GM12878 (cell line): ENCODE results near the gene TUB. TPM values are rescaled to one million over a fixed set of nuclear protein-coding genes. Genes with fewer than 3 reads are reported as not detected.

Source experiments
- ATAC-seq: fragments of 200-7000 bp; cut with Tn5 transposase; 3 replicates; pipeline ENCODE4 v1.9.1; 2020; ENCODE audit warnings: mild to moderate bottlenecking, moderate library complexity
- BruUV-seq: library from RNA; stranded (reverse); fragments of 400-500 nt; replicated peaks from 2 replicates; lab custom pipeline; 2021; lab: Mats Ljungman, UMichigan
- CTCF ChIA-PET: fragments of 300-600 bp; sonication (Branson Sonifier 250); formaldehyde crosslinking; extraction: SDS; loops from one replicate; lab custom pipeline; 2021; ENCODE audit warnings: inconsistent platforms; lab: Yijun Ruan, JAX
- POLR2A ChIA-PET: fragments of 350-600 bp; formaldehyde crosslinking; extraction: SDS; loops from one replicate; lab custom pipeline; 2021; ENCODE audit warnings: inconsistent platforms; lab: Charles Lee
- RAD21 ChIA-PET: fragments of 300-600 bp; sonication (Branson Sonifier 250); formaldehyde crosslinking; loops from one replicate; lab custom pipeline; 2023; ENCODE audit warnings: antibody characterized with exemption; ENCODE audit not compliant: unreplicated experiment; lab: Charles Lee
- SMC1A ChIA-PET: fragments of 300-600 bp; sonication (Branson Sonifier 250); formaldehyde crosslinking; loops from one replicate; lab custom pipeline; 2023; ENCODE audit not compliant: unreplicated experiment, uncharacterized antibody; lab: Charles Lee
- DNase-seq: peaks from one replicate; pipeline ENCODE4 v3.0.0-alpha.2; 2011; ENCODE audit warnings: low read depth, low spot score
- FAIRE-seq: peaks from 3 replicates; lab custom pipeline; 2011; peaks lifted over from hg19 to GRCh38; lab: Jason Lieb, UNC
- H2AFZ ChIP-seq: 2 replicates; pipeline ENCODE4 v1.6.0; 2011; ENCODE audit warnings: low read depth, low read length, control low read depth; ENCODE audit not compliant: control insufficient read depth
- H3K27ac ChIP-seq: 2 replicates; pipeline ENCODE4 v1.5.1; 2011; ENCODE audit warnings: control low read depth; ENCODE audit not compliant: control insufficient read depth, insufficient read depth
- H3K27me3 ChIP-seq, 2 experiments: replicated peaks in 1 of 2; 2 replicates each; pipeline versions ENCODE4 v1.6.0 to v1.6.1; 2011; ENCODE audit warnings: low read length in 1 of 2; ENCODE audit not compliant: control insufficient read depth in 2 of 2, insufficient read depth in 2 of 2
- H3K36me3 ChIP-seq, 2 experiments: 2 replicates each; pipeline ENCODE4 v1.5.1; 2011; ENCODE audit warnings: low read length in 1 of 2; ENCODE audit not compliant: control insufficient read depth in 2 of 2, insufficient read depth in 2 of 2
- H3K4me1 ChIP-seq: 2 replicates; pipeline ENCODE4 v1.6.1; 2011; ENCODE audit warnings: mild to moderate bottlenecking, low read length, moderate library complexity, mixed read lengths; ENCODE audit not compliant: control insufficient read depth, insufficient read depth
- H3K4me2 ChIP-seq: 2 replicates; pipeline ENCODE4 v1.6.0; 2011; ENCODE audit warnings: control low read depth; ENCODE audit not compliant: control insufficient read depth, insufficient read depth
- H3K4me3 ChIP-seq: fragments of 200-600 bp; sonication (generic); 2 replicates; pipeline ENCODE4 v1.5.1; 2016
- H3K79me2 ChIP-seq: 2 replicates; pipeline ENCODE4 v1.6.0; 2011; ENCODE audit warnings: low read length; ENCODE audit not compliant: control insufficient read depth, insufficient read depth
- H3K9ac ChIP-seq: 2 replicates; pipeline ENCODE4 v1.8.0; 2011; ENCODE audit warnings: low read length, control low read depth, mixed read lengths; ENCODE audit not compliant: control insufficient read depth, insufficient read depth
- H3K9me3 ChIP-seq: replicated peaks from 3 replicates; pipeline ENCODE4 v1.5.1; 2011; ENCODE audit warnings: mild to moderate bottlenecking, low read length; ENCODE audit not compliant: control insufficient read depth, insufficient read depth
- H4K20me1 ChIP-seq: 2 replicates; pipeline ENCODE4 v1.6.0; 2011; ENCODE audit not compliant: control insufficient read depth, insufficient read depth
- CBFB ChIP-seq: IDR thresholded peaks from 2 replicates; pipeline ENCODE4 v1.6.1; 2016; ENCODE audit warnings: antibody characterized with exemption, low read depth
- CHD2 ChIP-seq: IDR thresholded peaks from 2 replicates; pipeline ENCODE4 v1.6.1; 2011; ENCODE audit warnings: low read depth, low read length, improper control_type of control experiment, borderline replicate concordance
- EP300 ChIP-seq, 2 experiments: fragments of 150-350 bp in 1 of 2; IDR thresholded peaks; 2 replicates each; pipeline ENCODE4 v1.6.1; 2011 to 2012; ENCODE audit warnings: low read depth in 2 of 2, low read length in 2 of 2, borderline replicate concordance in 1 of 2, improper control_type of control experiment in 1 of 2, inconsistent platforms in 1 of 2; ENCODE audit not compliant: control insufficient read depth in 1 of 2
- HDGF ChIP-seq: fragments of 450-650 bp; IDR thresholded peaks from 2 replicates; pipeline ENCODE4 v1.6.1; 2016; ENCODE audit warnings: antibody characterized with exemption
- LARP7 ChIP-seq: fragments of 450-650 bp; IDR thresholded peaks from 2 replicates; pipeline ENCODE4 v1.6.1; 2017; ENCODE audit warnings: mild to moderate bottlenecking
- MYB ChIP-seq: fragments of 150-350 bp; IDR thresholded peaks from 2 replicates; pipeline ENCODE4 v1.6.1; 2014; ENCODE audit warnings: mild to moderate bottlenecking, low read depth, low read length, borderline replicate concordance
- NR2F1 ChIP-seq: fragments of 450-650 bp; conservative IDR thresholded peaks from 2 replicates; pipeline ENCODE4 v1.6.1; 2017; ENCODE audit warnings: mild to moderate bottlenecking
- RUNX3 ChIP-seq: IDR thresholded peaks from 2 replicates; pipeline ENCODE4 v1.6.1; 2012; ENCODE audit warnings: low read length, inconsistent platforms
- SMARCA5 ChIP-seq: fragments of 450-650 bp; IDR thresholded peaks from 2 replicates; pipeline ENCODE4 v1.6.1; 2017; ENCODE audit warnings: mild to moderate bottlenecking
- TARDBP ChIP-seq: IDR thresholded peaks from 2 replicates; pipeline ENCODE4 v1.6.1; 2016; ENCODE audit warnings: borderline replicate concordance
- WGBS: methylation state at CpG from one replicate; pipeline ENCODE4 v1.1.6; 2016; ENCODE audit warnings: low lambda C conversion rate; ENCODE audit not compliant: insufficient replicate concordance, insufficient coverage; ENCODE audit errors: missing lambda C conversion rate; 5-methylcytosine and 5-hydroxymethylcytosine counted together
- in situ Hi-C: fragments of 300-500 bp; cut with MboI; formaldehyde crosslinking; loops from 9 replicates; pipeline ENCODE4 v1.14.3; 2018; ENCODE audit warnings: mixed read lengths
- intact Hi-C: fragments of 100-400 bp; cut with micrococcal nuclease; formaldehyde crosslinking; loops from one replicate; pipeline ENCODE4 v1.14.2; 2022; ENCODE audit not compliant: unreplicated experiment
- polyA plus RNA-seq, 11 experiments: library from polyadenylated mRNA; depleted of rRNA in 4 of 11; unstranded in 6 of 11; stranded (reverse) in 5 of 11; fragments of >200 nt; fragmentation: Nextera tagmentation in 4 of 11; fragmentation: Illumina TruSeq in 1 of 11; extraction: Ambion mirVana in 4 of 11; extraction: Trizol in 1 of 11; gene quantifications; 1 replicate in 1 of 11; 2 replicates in 10 of 11; pipeline versions ENCODE4 v1.2.1 to v1.2.3, GENCODE V29; 2011 to 2016; ENCODE audit warnings: inconsistent platforms in 2 of 11, missing spikeins in 2 of 11, low read depth in 1 of 11
- total RNA-seq, 4 experiments: library from RNA; depleted of rRNA in 3 of 4; stranded (reverse); fragments of >200 nt in 3 of 4; fragmentation: Illumina TruSeq in 1 of 4; extraction: Trizol in 1 of 4; gene quantifications; 2 replicates each; pipeline versions ENCODE4 v1.2.1 to v1.2.3, GENCODE V29; 2013 to 2021
- TF ChIP-seq, protein P1 (sequence below): fragments of 450-650 bp; conservative IDR thresholded peaks from 2 replicates; pipeline ENCODE4 v1.6.1; 2017; ENCODE audit warnings: mild to moderate bottlenecking, moderate library complexity
- TF ChIP-seq, protein P2 (sequence below): IDR thresholded peaks from 2 replicates; pipeline ENCODE4 v1.6.1; 2012; ENCODE audit warnings: improper control_type of control experiment, low read depth, low read length; ENCODE audit not compliant: insufficient replicate concordance

TUB gene
- total and polyA plus RNA-seq, 10 of the 15 experiments (the other 5 are each of a cell fraction or from before 2014, with no cell fraction given) = 0.01 to 0.06 (median 0.03) TPM; not detected in 6

DNA sequence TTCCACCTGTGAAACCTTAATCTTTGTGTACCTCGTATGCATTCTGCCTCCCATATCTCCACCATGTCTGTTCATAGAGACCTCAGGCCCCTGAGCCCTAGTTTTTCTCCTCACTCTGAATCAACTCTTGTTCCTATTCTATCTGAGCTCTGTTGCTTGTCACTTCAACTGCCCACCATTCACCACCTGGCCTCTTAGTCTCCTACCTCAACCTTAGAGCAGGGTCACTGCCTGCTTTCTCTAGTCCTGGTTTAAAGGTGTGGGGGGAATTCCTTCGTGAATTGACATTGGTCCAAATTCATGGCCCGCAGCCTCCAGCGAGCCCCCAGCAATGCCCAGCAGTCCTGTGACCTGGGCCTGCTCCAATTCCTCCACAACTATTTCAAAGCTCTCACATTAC is 39.4 kb upstream of the TUB start:
- in situ Hi-C loops = no loop called here
- no peaks in the 10 kb centered on the region for H3K36me3 ChIP-seq
- H4K20me1 ChIP-seq = no peaks in the 10 kb centered on the region
- BruUV-seq = no TSS peak
- TF ChIP-seq, protein P1, sequence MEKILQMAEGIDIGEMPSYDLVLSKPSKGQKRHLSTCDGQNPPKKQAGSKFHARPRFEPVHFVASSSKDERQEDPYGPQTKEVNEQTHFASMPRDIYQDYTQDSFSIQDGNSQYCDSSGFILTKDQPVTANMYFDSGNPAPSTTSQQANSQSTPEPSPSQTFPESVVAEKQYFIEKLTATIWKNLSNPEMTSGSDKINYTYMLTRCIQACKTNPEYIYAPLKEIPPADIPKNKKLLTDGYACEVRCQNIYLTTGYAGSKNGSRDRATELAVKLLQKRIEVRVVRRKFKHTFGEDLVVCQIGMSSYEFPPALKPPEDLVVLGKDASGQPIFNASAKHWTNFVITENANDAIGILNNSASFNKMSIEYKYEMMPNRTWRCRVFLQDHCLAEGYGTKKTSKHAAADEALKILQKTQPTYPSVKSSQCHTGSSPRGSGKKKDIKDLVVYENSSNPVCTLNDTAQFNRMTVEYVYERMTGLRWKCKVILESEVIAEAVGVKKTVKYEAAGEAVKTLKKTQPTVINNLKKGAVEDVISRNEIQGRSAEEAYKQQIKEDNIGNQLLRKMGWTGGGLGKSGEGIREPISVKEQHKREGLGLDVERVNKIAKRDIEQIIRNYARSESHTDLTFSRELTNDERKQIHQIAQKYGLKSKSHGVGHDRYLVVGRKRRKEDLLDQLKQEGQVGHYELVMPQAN = no peak
- TF ChIP-seq NR2F1 = no peak
- TF ChIP-seq, protein P2, sequence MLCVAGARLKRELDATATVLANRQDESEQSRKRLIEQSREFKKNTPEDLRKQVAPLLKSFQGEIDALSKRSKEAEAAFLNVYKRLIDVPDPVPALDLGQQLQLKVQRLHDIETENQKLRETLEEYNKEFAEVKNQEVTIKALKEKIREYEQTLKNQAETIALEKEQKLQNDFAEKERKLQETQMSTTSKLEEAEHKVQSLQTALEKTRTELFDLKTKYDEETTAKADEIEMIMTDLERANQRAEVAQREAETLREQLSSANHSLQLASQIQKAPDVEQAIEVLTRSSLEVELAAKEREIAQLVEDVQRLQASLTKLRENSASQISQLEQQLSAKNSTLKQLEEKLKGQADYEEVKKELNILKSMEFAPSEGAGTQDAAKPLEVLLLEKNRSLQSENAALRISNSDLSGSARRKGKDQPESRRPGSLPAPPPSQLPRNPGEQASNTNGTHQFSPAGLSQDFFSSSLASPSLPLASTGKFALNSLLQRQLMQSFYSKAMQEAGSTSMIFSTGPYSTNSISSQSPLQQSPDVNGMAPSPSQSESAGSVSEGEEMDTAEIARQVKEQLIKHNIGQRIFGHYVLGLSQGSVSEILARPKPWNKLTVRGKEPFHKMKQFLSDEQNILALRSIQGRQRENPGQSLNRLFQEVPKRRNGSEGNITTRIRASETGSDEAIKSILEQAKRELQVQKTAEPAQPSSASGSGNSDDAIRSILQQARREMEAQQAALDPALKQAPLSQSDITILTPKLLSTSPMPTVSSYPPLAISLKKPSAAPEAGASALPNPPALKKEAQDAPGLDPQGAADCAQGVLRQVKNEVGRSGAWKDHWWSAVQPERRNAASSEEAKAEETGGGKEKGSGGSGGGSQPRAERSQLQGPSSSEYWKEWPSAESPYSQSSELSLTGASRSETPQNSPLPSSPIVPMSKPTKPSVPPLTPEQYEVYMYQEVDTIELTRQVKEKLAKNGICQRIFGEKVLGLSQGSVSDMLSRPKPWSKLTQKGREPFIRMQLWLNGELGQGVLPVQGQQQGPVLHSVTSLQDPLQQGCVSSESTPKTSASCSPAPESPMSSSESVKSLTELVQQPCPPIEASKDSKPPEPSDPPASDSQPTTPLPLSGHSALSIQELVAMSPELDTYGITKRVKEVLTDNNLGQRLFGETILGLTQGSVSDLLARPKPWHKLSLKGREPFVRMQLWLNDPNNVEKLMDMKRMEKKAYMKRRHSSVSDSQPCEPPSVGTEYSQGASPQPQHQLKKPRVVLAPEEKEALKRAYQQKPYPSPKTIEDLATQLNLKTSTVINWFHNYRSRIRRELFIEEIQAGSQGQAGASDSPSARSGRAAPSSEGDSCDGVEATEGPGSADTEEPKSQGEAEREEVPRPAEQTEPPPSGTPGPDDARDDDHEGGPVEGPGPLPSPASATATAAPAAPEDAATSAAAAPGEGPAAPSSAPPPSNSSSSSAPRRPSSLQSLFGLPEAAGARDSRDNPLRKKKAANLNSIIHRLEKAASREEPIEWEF = no peak
- no peak for TF ChIP-seq LARP7
- no peak for TF ChIP-seq HDGF
- no peak for TF ChIP-seq MYB
- no peak for TF ChIP-seq TARDBP
- no peak for TF ChIP-seq RUNX3
- no peak for TF ChIP-seq EP300 (IDR thresholded peaks at IDR 0.05; ENCODE audit: borderline replicate concordance in 1 of 2, control insufficient read depth in 1 of 2, low read depth in 2 of 2, low read length in 2 of 2)
- no peak for TF ChIP-seq CBFB
- no peak for TF ChIP-seq CHD2
- TF ChIP-seq SMARCA5 = no peak
- no peak overlapping the region for H3K4me3 ChIP-seq
- WGBS = 16% methylated on average over 4 of the region's 4 CpGs
- no peak overlapping the region for H3K27ac ChIP-seq
- intact Hi-C loops = no loop called here
- H3K4me1 ChIP-seq = no peaks in the 10 kb centered on the region
- no peak overlapping the region for H3K4me2 ChIP-seq
- SMC1A ChIA-PET = no interaction called here
- no peaks in the 10 kb centered on the region for H3K79me2 ChIP-seq
- FAIRE-seq (no peak), DNase-seq (no peak), ATAC-seq (no peak)
- no peak overlapping the region for H3K9ac ChIP-seq
- CTCF ChIA-PET = interaction anchor here (1.3 kb wide), 1 partner anchor 29 kb away, joined by 3 read pairs; no protein-coding TSS in a partner anchor
- H3K9me3 ChIP-seq = no peaks in the 10 kb centered on the region
- H3K27me3 ChIP-seq = no peaks in the 10 kb centered on the region; a peak in 2 of 4 replicates
- RAD21 ChIA-PET = interaction anchor here (0.6 kb wide), 1 partner anchor 134 kb away, joined by 3 read pairs; no protein-coding TSS in a partner anchor
- H2AFZ ChIP-seq = no peak overlapping the region
- POLR2A ChIA-PET = no interaction called here
